ENCODE measurements around the gene ACY1.

The ACY1 gene

GRCh38 chr3:51935886-51936755, 47.2 kb upstream of the ACY1 start:
- H3K4me3 ChIP-seq (replicated peaks; ENCODE audit: insufficient read depth, low read length): no peak overlapping the region
- TF ChIP-seq POLR2AphosphoS5 (IDR thresholded peaks at IDR 0.05; ENCODE audit: low read depth): no peak
- no peak for TF ChIP-seq CTCF (IDR thresholded peaks at IDR 0.05; ENCODE audit: insufficient read depth, low read length)
- H3K27ac ChIP-seq (replicated peaks): no peak overlapping the region
- DNase-seq (ENCODE audit: low read depth in 1 of 2, low spot score in 1 of 2): no peak
- H3K27me3 ChIP-seq (ENCODE audit: insufficient read depth, poor library complexity, severe bottlenecking): no peaks in the 10 kb centered on the region

GRCh38 chr3:51937014-51937413, 46.3 kb upstream of the ACY1 start:
- no peak overlapping the region for H3K27ac ChIP-seq (replicated peaks)
- H3K4me3 ChIP-seq (replicated peaks; ENCODE audit: insufficient read depth, low read length): no peak overlapping the region
- no peak for DNase-seq (ENCODE audit: low read depth in 1 of 2, low spot score in 1 of 2)
- H3K27me3 ChIP-seq (ENCODE audit: insufficient read depth, poor library complexity, severe bottlenecking): no peaks in the 10 kb centered on the region
- TF ChIP-seq GABPA (IDR thresholded peaks at IDR 0.05; ENCODE audit: low read depth) (no peak), POLR2AphosphoS5 (IDR thresholded peaks at IDR 0.05; ENCODE audit: low read depth) (no peak), CTCF (IDR thresholded peaks at IDR 0.05; ENCODE audit: insufficient read depth, low read length) (no peak), REST (IDR thresholded peaks at IDR 0.05; ENCODE audit: insufficient replicate concordance, low read depth) (no peak), SPI1 (IDR thresholded peaks at IDR 0.05; ENCODE audit: borderline replicate concordance, low read depth) (no peak)

- Histone ChIP-seq H3K27me3 (ENCODE audit: insufficient read depth, poor library complexity, severe bottlenecking) (no peaks in the 10 kb centered on the region), H3K27ac (replicated peaks) (no peak overlapping the region), H3K4me3 (replicated peaks; ENCODE audit: insufficient read depth, low read length) (no peak overlapping the region)
- TF ChIP-seq CTCF (IDR thresholded peaks at IDR 0.05; ENCODE audit: insufficient read depth, low read length): no peak
- TF ChIP-seq GABPA (IDR thresholded peaks at IDR 0.05; ENCODE audit: low read depth): no peak
- TF ChIP-seq SPI1 (IDR thresholded peaks at IDR 0.05; ENCODE audit: borderline replicate concordance, low read depth): no peak
- TF ChIP-seq POLR2AphosphoS5 (IDR thresholded peaks at IDR 0.05; ENCODE audit: low read depth): no peak
- DNase-seq (ENCODE audit: low read depth in 1 of 2, low spot score in 1 of 2): no peak
Measured at GRCh38 chr3:51937611-51938450, 45.5 kb upstream of the ACY1 start.

- TF ChIP-seq REST (IDR thresholded peaks at IDR 0.05; ENCODE audit: insufficient replicate concordance, low read depth) (no peak), POLR2AphosphoS5 (IDR thresholded peaks at IDR 0.05; ENCODE audit: low read depth) (no peak), GABPA (IDR thresholded peaks at IDR 0.05; ENCODE audit: low read depth) (no peak), SPI1 (IDR thresholded peaks at IDR 0.05; ENCODE audit: borderline replicate concordance, low read depth) (no peak), CTCF (IDR thresholded peaks at IDR 0.05; ENCODE audit: insufficient read depth, low read length) (no peak)
- no peaks in the 10 kb centered on the region for H3K27me3 ChIP-seq (ENCODE audit: insufficient read depth, poor library complexity, severe bottlenecking)
- DNase-seq (ENCODE audit: low read depth in 1 of 2, low spot score in 1 of 2): no peak
- H3K27ac ChIP-seq (replicated peaks): no peak overlapping the region
- no peak overlapping the region for H3K4me3 ChIP-seq (replicated peaks; ENCODE audit: insufficient read depth, low read length)
Measured at GRCh38 chr3:51938780-51939425, 44.4 kb upstream of the ACY1 start.
